ENCODE data around the gene AJAP1. TPM values are rescaled to one million over a fixed set of nuclear protein-coding genes. Genes with fewer than 3 reads are reported as not detected.

AJAP1 gene
- total RNA-seq, 1 experiment from 2014 or later: not detected

GRCh38 chr1:4830707-4831106, 176.3 kb downstream of the AJAP1 start:
- no peak for DNase-seq (ENCODE audit: low read depth in 1 of 2, low spot score in 2 of 2)
- Histone ChIP-seq H3K9me3 (replicated peaks) (peaks cover 2% of the 10 kb centered on the region; the same call in 1 of the 2 replicates), H3K27ac (no peak overlapping the region), H3K4me3 (no peak overlapping the region), H3K27me3 (replicated peaks) (no peaks in the 10 kb centered on the region), H3K36me3 (no peaks in the 10 kb centered on the region), H3K4me1 (replicated peaks) (no peaks in the 10 kb centered on the region)

- Histone ChIP-seq H3K9me3 (replicated peaks) (peaks cover 6% of the 10 kb centered on the region), H3K4me3 (no peak overlapping the region), H3K4me1 (replicated peaks) (no peaks in the 10 kb centered on the region), H3K27ac (no peak overlapping the region), H3K36me3 (no peaks in the 10 kb centered on the region), H3K27me3 (replicated peaks) (no peaks in the 10 kb centered on the region)
- no peak for DNase-seq (ENCODE audit: low read depth in 1 of 2, low spot score in 2 of 2)
Observed at GRCh38 chr1:4836574-4836973, 182.2 kb downstream of the AJAP1 start.

- Histone ChIP-seq H3K4me3 (no peak overlapping the region), H3K4me1 (replicated peaks) (no peaks in the 10 kb centered on the region), H3K9me3 (replicated peaks) (peaks cover 6% of the 10 kb centered on the region), H3K27ac (no peak overlapping the region), H3K36me3 (no peaks in the 10 kb centered on the region), H3K27me3 (replicated peaks) (no peaks in the 10 kb centered on the region)
- DNase-seq (ENCODE audit: low read depth in 1 of 2, low spot score in 2 of 2): no peak
Observed at GRCh38 chr1:4837031-4837600, 182.7 kb downstream of the AJAP1 start.

DNA sequence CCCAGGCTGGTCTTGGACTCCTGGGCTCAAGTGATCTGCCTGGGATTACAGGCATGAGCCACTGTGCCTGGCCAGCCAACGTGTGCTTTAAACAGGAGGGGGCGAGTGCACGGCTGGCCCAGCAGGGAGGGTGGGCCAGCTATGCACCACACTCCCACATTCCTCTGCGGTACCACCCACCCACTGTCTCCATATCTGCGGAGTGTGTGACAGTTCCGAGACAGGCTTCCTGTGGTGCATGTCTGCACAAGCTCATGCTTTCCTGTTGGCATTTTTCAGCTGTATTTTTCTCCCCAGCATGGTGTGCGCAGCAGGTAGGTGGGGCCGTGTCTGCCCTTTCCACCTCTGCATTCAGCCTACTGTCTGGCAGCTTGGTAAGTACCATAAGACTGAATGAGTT, 183.3 kb downstream of the AJAP1 start:
- Histone ChIP-seq H3K4me3 (no peak overlapping the region), H3K27me3 (replicated peaks) (no peaks in the 10 kb centered on the region), H3K36me3 (no peaks in the 10 kb centered on the region), H3K27ac (no peak overlapping the region), H3K4me1 (replicated peaks) (no peaks in the 10 kb centered on the region), H3K9me3 (replicated peaks) (peaks cover 6% of the 10 kb centered on the region)
- DNase-seq (ENCODE audit: low read depth in 1 of 2, low spot score in 2 of 2): no peak

GRCh38 chr1:4838231-4838630, 183.8 kb downstream of the AJAP1 start:
- H3K4me1 ChIP-seq (replicated peaks): no peaks in the 10 kb centered on the region
- H3K27ac ChIP-seq: no peak overlapping the region
- H3K9me3 ChIP-seq (replicated peaks): peaks cover 6% of the 10 kb centered on the region
- no peak for DNase-seq (ENCODE audit: low read depth in 1 of 2, low spot score in 2 of 2)
- no peak overlapping the region for H3K4me3 ChIP-seq
- H3K27me3 ChIP-seq (replicated peaks): no peaks in the 10 kb centered on the region
- no peaks in the 10 kb centered on the region for H3K36me3 ChIP-seq
